NCI-H345 treated with DMSO at 0.1 percent for 48 hours (cell line): ENCODE measurements around the gene MXI1.
"Not testable (repeated sequence)": the region's sequence is repeated elsewhere in the genome, so short reads cannot be mapped to it uniquely, and the experiment has no call there.

ENCODE experiments used
- DNase-seq: peaks from one replicate; lab custom pipeline; 2025; ENCODE audit not compliant: unreplicated experiment; lab: John Stamatoyannopoulos, UW

MXI1 gene

GRCh38 chr10:110237894-110238480 is 30.6 kb downstream of the MXI1 start:
- no peak for DNase-seq

GRCh38 chr10:110239892-110240291 is 32.5 kb downstream of the MXI1 start:
- DNase-seq = no peak

DNA sequence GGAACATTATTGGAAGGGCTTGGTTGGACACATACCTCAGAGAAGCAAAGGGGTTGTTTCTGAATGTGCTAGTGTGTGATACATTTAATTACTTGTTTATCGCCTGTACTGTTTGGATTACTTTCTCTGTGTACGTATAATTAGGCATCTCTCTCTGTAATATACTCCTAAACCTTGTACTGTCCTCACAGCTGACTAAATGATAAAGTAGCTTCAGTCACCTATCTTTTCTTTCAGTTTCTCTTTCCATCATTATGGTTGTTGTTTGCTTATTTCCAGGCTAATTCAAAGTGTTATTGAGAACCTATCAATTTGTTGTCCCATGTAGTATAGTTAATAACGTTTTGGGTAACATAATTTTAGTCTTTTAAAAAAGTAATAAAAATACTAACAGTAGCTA is 34.0 kb downstream of the MXI1 start:
- DNase-seq = no peak

GRCh38 chr10:110241841-110242240 is 34.4 kb downstream of the MXI1 start:
- no peak for DNase-seq

DNA sequence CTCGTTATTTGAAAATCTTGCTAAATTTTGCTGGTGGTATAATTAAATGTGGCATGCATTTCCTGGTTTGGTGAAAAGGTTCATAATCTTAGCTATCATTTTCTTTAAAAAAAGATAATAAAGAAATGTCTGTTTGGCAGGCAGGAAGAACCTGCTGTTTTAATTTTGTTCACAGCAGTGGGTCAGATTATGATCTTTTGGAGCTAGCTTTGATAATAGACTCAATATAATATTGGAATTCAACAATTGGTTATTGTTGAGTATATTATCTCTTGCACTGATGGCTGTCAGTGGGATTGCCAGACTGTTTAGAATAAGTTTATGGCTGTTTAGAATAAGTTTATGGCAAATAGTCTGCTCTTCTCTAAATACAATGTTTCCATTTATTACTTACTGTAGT is 35.1 kb downstream of the MXI1 start:
- DNase-seq = no peak

DNA sequence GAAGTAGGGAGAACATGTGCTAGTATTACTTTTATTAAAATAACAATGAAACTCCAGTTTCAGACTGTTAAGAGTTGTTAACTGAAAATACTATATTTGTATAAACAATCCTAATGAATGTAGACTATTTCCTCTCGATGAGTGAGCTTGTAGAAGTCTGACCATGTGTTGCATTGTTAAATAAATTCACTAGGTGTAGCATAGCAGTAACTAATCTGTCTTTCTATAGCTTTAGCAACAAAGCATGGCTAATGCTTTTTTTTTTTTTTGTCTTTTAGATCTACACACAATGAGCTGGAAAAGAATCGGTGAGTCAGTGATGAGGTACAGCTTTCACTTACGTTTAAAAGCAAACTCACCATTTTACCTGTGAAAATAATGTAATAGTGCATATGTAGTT is 37.1 kb downstream of the MXI1 start:
- no peak for DNase-seq

GRCh38 chr10:110247833-110248232 is 40.4 kb downstream of the MXI1 start:
- DNase-seq = not testable (repeated sequence)

DNA sequence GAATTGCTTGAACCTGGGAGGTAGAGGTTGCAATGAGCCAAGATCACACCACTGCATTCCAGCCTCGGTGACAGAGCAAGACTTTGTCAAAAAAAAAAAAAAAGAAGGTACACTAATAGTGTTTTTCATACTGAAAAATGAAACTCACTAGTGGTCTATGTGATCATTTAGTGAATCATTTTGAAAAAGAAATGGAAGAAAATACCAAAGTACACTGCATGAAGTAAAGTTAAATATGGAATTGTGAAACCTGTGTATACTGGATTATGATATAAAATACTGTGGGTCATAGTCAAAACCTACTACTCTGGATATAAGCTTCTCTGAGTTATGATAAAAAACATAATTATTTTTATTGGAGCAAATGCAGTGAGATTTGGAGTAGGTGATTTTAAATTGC is 42.1 kb downstream of the MXI1 start:
- not testable (repeated sequence) for DNase-seq

DNA sequence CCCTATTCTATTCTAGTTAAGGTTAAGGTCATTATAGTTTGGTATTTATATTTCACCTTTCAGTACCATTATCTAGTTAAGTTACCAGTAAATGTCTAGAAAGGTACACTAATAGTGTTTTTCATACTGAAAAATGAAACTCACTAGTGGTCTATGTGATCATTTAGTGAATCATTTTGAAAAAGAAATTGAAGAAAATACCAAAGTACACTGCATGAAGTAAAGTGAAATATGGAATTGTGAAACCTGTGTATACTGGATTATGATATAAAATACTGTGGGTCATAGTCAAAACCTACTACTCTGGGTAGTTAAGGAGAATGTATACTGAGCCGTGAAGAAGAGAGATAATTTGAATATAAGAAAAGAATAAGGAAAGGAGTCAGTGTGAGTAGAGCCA is 44.0 kb downstream of the MXI1 start:
- DNase-seq = not testable (repeated sequence)

GRCh38 chr10:110252151-110252550 is 44.7 kb downstream of the MXI1 start:
- DNase-seq = no peak

GRCh38 chr10:110254467-110254866 is 47.1 kb downstream of the MXI1 start:
- DNase-seq = no peak

DNA sequence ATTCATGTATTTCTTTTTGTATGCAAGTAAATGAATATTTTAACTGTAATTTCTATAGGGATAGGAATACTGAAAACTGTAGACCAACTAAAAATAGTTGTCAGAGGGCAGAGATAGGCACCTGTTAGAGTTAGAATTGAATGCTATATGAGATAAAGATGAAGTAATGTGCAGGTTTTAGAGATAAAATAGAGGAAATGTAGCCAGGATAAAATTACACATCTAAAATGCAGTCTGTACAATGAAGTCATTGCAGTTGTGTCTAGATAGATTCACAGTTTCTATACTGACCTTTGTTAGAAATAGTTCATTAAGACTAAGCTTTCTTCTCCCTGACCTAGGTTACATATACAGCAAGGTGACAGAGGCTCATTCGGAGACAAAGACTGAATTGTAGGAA is 51.1 kb downstream of the MXI1 start:
- no peak for DNase-seq

GRCh38 chr10:110259317-110259716 is 51.9 kb downstream of the MXI1 start:
- DNase-seq = no peak

- no peak for DNase-seq
These were observed 53.5 kb downstream of the MXI1 start for GRCh38 chr10:110260746-110261477.

- DNase-seq = no peak
These were observed 55.8 kb downstream of the MXI1 start for GRCh38 chr10:110263164-110263563.

- DNase-seq = no peak
These were observed 58.3 kb downstream of the MXI1 start for GRCh38 chr10:110265573-110266193.

DNA sequence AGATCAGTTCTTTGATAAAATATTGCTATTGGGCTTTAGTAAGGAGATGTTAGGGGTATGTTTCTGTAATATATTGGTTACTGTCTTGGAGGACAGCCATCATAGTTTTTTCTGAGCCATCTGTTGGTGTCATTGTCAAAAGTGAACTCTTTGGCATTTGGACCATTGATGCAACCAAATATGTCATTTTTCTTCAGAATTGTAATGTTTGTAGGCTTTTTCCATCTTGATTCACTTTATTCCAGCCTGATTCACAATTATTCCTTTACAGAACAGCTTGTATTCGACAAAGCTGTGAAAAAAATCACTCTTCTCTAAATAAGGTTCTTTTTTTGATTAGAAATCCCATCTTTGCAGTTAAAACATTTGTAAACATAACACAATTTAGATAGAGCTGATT is 59.9 kb downstream of the MXI1 start:
- no peak for DNase-seq

DNA sequence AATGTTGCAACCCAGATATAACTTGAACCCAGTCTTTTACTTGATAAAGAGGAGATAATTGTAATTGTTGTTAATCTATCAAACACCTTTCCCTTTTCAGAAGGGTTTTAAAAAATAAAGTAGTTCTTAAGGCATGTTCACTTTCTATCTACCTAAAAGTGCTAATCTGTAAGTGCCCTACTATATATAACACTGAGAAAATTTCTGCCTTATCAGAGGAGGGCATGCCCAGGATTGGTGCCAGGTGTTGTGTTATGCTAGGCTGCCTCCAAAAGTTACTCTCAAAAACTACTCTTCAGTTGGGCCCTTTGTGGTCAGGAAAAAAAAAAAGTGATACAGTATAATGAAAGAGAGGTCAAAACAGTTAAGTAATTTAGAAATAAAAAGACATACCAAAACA is 61.0 kb downstream of the MXI1 start:
- DNase-seq = no peak

GRCh38 chr10:110268971-110269370 is 61.6 kb downstream of the MXI1 start:
- DNase-seq = no peak

GRCh38 chr10:110269374-110270318 is 62.2 kb downstream of the MXI1 start:
- DNase-seq = no peak

DNA sequence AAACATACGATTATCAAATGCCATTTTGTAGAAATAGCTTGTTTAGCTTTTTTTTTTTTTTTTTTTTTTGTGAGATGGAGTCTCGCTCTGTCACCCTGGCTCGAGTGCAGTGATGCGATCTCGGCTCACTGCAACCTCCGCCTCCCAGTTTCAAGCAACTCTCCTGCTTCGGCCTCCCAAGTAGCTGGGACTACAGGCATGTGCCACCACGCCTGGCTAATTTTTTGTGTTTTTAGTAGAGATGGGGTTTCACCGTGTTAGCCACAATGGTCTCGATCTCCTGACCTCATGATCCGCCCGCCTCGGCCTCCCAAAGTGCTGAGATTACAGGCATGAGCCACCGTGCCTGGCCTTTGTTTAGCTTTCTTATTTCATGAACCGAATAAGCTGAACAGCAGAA is 65.6 kb downstream of the MXI1 start:
- not testable (repeated sequence) for DNase-seq
